HTERT RPE-1 (cell line): ENCODE results near the gene TBX4.

ENCODE experiments used
- in situ Hi-C: fragments of 300-500 bp; cut with MboI; formaldehyde crosslinking; loops from 4 replicates; pipeline ENCODE4 v1.14.3; 2020; ENCODE audit warnings: low sequenced_read_pairs

Gene TBX4

DNA sequence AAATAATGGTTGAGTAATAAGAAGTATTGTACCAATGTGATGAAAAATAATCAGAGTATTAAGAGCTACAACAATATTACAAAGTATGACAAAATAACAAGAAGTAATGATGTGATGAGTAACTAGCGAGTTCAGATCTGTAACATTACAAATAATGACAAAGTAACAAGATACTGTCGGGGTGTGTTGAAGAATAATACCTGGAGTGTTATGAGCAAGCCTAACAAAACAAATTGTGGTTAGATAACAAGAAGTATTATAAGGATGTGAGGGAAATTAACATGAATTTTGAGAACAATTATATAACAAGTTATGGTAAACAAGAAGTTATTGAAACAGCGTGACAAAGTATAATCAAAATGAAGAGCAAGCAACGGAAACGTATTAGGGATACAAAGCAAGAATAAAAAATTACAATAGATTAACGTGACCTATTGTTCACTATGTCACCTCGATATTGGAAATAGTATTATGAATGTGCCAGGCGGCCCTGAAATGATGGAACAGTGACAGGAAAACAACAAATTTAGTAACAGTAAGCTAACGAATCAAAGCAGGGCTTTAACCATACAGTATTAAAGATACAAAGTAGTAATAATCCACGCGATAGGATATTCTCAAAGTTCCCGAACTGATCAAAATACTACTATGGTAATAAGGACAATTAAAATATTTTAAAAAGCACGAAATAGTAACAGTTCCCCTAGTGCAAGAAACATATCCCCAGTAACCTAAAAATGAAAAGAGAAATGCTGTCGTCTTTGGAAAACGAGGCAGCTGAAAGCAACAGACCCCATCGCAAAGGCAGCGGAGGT lies 1.6 kb downstream of the TBX4 start:
- in situ Hi-C loops: no loop called here

GRCh38 chr17:61454381-61455323 lies 2.4 kb downstream of the TBX4 start:
- in situ Hi-C loops: no loop called here

GRCh38 chr17:61455324-61456060 lies 3.3 kb downstream of the TBX4 start:
- in situ Hi-C loops: no loop called here

- in situ Hi-C loops: no loop called here
These were observed 3.9 kb downstream of the TBX4 start for GRCh38 chr17:61456061-61456681.

DNA sequence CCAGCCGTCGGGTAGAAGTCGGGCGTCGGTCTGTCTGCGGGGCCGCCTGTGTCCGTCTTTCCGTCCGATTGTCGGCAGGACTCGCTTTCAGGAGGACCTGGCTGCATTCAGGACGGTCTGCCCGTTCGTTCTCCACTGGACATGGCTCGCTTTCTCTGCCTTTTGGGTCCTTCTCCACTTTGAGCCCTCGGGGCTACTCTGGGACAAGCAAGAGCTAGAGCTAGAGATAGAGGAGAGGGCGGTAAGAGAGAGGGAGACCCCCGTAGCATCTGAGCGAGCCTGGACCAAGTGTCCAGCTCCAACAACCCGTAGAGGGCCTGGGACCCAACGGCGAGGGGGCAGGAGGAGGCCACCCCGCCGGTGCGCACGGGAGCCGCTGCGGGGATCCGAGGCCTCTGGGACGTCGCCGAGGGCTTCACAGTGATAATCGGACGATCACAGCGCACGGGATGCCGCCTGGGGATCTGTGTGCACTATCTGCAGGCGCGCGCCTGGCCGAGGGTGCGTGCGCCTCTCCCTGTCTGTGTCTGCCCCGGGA lies 4.5 kb downstream of the TBX4 start:
- in situ Hi-C loops: no loop called here

GRCh38 chr17:61457226-61457983 lies 5.2 kb downstream of the TBX4 start:
- in situ Hi-C loops: no loop called here

DNA sequence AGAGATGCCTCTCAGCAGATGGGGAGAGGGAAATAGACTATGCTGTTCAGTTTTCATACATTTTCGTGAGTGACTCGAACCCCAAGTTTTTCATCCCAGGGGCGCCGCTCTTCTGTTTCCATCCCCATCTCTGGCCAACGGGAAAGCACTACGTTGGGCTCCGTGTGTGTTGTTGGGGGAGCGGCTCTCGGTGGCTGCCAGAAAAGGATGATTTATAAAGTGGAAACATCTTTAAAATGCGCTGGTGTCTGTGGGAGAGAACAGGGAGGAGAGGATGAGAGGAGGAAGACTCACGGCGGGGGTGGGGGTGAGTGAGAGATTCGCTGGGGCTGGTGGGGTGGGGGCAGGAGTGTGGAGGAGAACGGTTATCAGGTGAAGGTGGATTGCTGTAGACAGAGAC lies 5.8 kb downstream of the TBX4 start:
- in situ Hi-C loops: no loop called here

DNA sequence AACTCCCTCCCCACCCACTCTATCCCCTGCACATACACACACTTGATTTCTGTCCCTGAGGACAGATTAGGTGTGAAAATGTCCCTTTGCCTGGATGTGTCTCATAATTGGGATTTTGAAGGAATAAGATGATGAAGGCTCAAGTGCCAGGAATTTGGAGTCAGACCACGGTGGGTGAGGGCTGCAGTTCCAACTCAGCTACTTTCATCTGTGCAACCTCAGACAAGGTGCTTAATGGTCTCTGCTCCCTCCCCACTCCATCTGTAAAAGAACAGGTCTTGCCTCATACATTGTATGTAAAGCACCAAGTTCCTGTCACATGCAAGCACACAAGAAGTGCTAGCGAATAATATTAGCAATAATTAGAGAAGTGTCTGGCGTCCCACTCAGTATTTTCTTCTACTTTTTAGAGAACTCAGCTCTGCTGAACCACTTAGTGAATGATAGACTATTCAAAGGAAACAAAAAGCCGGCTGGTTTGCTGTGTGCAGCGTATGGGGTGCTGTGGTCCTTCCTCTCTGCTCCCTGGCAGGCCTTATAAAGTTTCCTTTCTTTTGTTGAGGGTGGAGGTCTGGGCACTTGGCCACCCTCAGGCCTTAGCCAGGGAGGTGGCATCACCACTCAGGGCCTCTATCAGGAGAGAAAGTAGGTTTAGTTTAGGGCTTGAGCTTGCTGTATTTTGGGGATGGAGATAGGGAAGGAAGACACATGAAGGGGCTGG lies 6.4 kb downstream of the TBX4 start:
- in situ Hi-C loops: no loop called here

DNA sequence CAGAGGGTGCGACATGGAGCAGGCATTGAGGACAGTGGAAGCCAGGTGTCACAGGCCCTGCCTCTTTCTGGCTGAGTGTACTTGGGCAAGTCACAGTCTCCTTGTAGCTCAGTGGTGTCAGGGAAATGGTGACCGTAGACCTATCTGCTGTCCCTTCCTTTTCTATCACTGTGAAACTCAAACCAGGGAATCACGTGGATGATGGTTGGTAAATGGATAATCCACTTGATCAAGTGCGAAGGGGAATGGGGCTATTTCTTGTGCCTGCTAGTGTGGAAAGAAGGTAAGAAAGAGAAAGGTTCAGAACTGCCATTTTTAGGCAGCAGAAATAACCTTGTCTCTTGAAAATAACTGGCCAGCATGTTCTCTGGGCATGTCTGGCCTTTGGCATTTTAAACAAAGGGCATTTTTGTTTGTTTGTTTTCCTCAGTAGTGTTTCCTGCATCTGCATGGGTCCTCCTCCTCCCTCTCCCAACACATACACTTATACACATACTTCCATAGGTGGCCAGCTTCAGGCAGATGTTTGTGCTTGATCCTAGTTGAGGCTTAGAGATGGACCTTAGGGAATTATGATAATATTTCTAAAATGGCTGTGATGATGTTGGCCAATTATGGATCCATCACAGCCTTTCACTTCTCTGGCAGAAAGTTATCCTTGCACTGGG lies 7.1 kb downstream of the TBX4 start:
- in situ Hi-C loops: no loop called here

- in situ Hi-C loops: no loop called here
These were observed 7.9 kb downstream of the TBX4 start for GRCh38 chr17:61459939-61460718.

GRCh38 chr17:61460796-61461585 lies 8.8 kb downstream of the TBX4 start:
- in situ Hi-C loops: no loop called here

GRCh38 chr17:61461586-61461966 lies 9.4 kb downstream of the TBX4 start:
- in situ Hi-C loops: no loop called here

- in situ Hi-C loops: no loop called here
These were observed 9.9 kb downstream of the TBX4 start for GRCh38 chr17:61461967-61462718.

- in situ Hi-C loops: no loop called here
These were observed 10.6 kb downstream of the TBX4 start for GRCh38 chr17:61462719-61463315.

GRCh38 chr17:61463316-61464129 lies 11.3 kb downstream of the TBX4 start:
- in situ Hi-C loops: no loop called here
